ENCODE measurements around the gene IL20.
"Not testable (repeated sequence)": the region's sequence is repeated elsewhere in the genome, so short reads cannot be mapped to it uniquely, and the experiment has no call there.

IL20 gene

GRCh38 chr1:206853696-206854095 lies 11.7 kb upstream of the IL20 start:
- ATAC-seq (replicated peaks); H3K4me3 Mint-ChIP-seq; H3K27me3 Mint-ChIP-seq; H3K27ac Mint-ChIP-seq; H3K4me1 Mint-ChIP-seq; DNase-seq; H3K9me3 Mint-ChIP-seq; H3K36me3 Mint-ChIP-seq: not testable (repeated sequence)

- peaks cover 0 to 6% of the 10 kb centered on the region in 2 donors for H3K9me3 Mint-ChIP-seq
- H3K4me1 Mint-ChIP-seq: peaks cover 0 to 5% of the 10 kb centered on the region in 2 donors
- H3K4me3 Mint-ChIP-seq: no peak overlapping the region
- DNase-seq (no peak), ATAC-seq (replicated peaks) (no peak)
- no peak overlapping the region for H3K27ac Mint-ChIP-seq
- H3K36me3 Mint-ChIP-seq: no peaks in the 10 kb centered on the region
- peaks cover 0 to 6% of the 10 kb centered on the region in 2 donors for H3K27me3 Mint-ChIP-seq
Measured at GRCh38 chr1:206854401-206855129, 10.9 kb upstream of the IL20 start.

GRCh38 chr1:206855859-206856258 lies 9.6 kb upstream of the IL20 start:
- H3K9me3 Mint-ChIP-seq: peaks cover 0 to 6% of the 10 kb centered on the region in 2 donors
- H3K27ac Mint-ChIP-seq: no peak overlapping the region
- H3K27me3 Mint-ChIP-seq: peaks cover 0 to 4% of the 10 kb centered on the region in 2 donors
- ATAC-seq (replicated peaks) (no peak), DNase-seq (no peak)
- peaks cover 0 to 5% of the 10 kb centered on the region in 2 donors for H3K4me1 Mint-ChIP-seq
- H3K4me3 Mint-ChIP-seq: no peak overlapping the region
- H3K36me3 Mint-ChIP-seq: no peaks in the 10 kb centered on the region

DNA sequence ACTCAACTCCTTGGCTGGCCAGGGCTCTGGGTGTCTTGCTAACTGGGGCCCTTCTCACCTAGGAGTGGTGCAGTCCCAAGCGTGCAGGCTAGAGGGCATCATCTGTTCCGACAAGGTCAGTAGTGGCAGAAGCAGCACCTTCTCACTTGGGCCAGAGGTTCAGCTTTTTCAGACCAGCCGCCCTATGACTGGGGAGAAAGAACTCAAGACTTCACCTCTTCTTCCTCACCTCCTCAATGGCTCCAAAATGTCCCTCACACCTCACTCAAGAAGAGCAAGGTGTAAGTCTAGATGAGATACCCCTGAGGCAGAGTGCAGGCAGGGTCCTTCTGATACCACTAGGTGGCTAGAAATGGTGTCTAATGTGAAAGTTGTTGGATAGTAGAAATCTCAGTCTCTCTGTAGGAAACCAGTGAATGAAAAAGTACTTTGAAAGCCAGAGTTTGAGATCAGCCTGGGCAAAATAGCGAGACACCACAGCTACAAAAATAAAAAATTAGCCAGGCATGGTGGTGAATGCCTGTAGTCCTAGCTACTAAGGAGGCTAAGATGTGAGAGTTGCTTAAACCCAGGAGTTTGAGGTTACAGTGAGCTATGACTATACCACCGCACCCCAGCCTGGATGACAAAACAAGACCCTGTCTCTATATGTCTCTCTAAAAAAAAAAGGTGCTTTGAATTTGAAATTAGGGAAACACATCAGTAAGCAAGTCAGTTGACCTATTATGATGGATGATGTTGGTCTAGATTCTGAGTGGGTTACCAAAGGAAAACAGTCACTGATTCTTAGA lies 8.6 kb upstream of the IL20 start:
- H3K9me3 Mint-ChIP-seq: peaks cover 0 to 6% of the 10 kb centered on the region in 2 donors
- peak; percentile 58 to 67 for ATAC-seq (replicated peaks)
- H3K27ac Mint-ChIP-seq: no peak overlapping the region
- H3K36me3 Mint-ChIP-seq: no peaks in the 10 kb centered on the region
- H3K27me3 Mint-ChIP-seq: peaks cover 5 to 9% of the 10 kb centered on the region in 2 donors
- no peak for DNase-seq
- peaks cover 0 to 5% of the 10 kb centered on the region in 2 donors for H3K4me1 Mint-ChIP-seq
- H3K4me3 Mint-ChIP-seq: no peak overlapping the region

DNA sequence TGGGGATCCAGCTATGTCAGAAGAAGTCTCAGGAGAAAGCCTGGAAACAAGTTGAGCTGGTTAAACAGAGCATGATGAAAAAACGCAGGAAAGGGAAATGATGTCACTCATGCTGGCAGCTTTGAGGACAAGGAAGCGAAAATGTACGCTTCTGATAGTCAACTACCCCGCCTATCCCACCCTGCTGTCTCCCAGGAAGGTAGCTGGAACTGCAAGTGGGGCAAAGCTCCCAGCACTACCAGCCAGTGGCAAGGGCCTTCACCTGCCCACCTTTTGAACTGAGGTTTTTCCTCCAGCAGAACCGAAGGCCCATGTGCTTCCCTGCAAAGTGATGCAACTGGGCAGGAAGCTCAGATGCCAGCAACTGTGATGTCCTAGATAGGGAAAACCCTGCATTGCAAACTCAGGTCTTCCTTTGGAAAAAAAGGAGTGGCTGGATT lies 6.3 kb upstream of the IL20 start:
- Mint-ChIP-seq H3K36me3 (no peaks in the 10 kb centered on the region), H3K4me1 (peaks cover 0 to 5% of the 10 kb centered on the region in 2 donors), H3K27me3 (peaks cover 11 to 14% of the 10 kb centered on the region in 2 donors), H3K4me3 (no peak overlapping the region), H3K9me3 (no peaks in the 10 kb centered on the region), H3K27ac (no peak overlapping the region)
- ATAC-seq (replicated peaks) (no peak), DNase-seq (no peak)

DNA sequence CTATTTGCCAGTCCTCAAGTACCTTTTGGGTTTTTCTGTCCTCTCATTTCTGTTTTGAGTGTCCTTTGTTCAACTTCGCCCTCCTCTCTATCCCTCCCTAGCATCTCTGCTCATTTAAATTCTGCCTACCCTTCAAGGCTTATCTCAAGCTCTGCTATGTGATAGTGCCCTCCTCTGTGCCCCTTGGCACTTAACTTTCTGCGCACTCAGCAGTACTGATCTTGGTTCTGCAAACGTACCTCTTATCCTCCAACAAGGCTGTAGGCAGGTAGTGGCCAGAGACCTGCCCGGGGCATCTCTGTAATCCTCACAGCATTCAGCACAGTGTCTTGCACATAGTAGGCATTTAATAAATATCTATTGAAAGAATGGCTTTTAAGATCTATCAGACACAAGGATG lies 5.3 kb upstream of the IL20 start:
- Mint-ChIP-seq H3K9me3 (no peaks in the 10 kb centered on the region), H3K27ac (no peak overlapping the region), H3K4me1 (peaks cover 6 to 9% of the 10 kb centered on the region in 2 donors), H3K27me3 (peaks cover 11 to 14% of the 10 kb centered on the region in 2 donors), H3K4me3 (no peak overlapping the region), H3K36me3 (no peaks in the 10 kb centered on the region)
- no peak for DNase-seq
- ATAC-seq (replicated peaks): no peak

DNA sequence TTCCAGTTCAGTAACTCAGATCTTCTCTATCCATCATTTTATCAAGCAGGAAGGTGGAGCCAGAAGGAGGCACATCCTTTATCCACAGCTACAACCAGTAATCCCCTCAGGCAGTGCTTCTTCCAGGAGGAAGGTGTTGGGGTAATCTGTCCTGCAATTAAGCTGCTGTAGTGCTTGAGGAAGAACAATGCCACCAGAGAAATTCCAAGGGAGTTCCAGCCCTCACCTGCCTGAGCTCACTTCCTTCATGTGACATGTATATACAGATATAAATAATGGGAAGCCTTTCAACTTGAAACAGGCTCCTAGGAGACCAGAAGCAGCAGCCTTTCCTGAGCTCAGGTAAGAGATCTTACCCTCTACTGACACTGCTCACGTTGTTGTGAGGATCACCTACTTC lies 2.2 kb upstream of the IL20 start:
- H3K36me3 Mint-ChIP-seq: no peaks in the 10 kb centered on the region
- peaks cover 10 to 18% of the 10 kb centered on the region in 2 donors for H3K4me1 Mint-ChIP-seq
- H3K4me3 Mint-ChIP-seq: no peak overlapping the region
- no peaks in the 10 kb centered on the region for H3K9me3 Mint-ChIP-seq
- H3K27me3 Mint-ChIP-seq: peaks cover 11 to 14% of the 10 kb centered on the region in 2 donors
- DNase-seq: no peak
- ATAC-seq (replicated peaks): no peak
- no peak overlapping the region for H3K27ac Mint-ChIP-seq

- H3K4me3 Mint-ChIP-seq: no peak overlapping the region
- peaks cover 10 to 18% of the 10 kb centered on the region in 2 donors for H3K4me1 Mint-ChIP-seq
- peaks cover 9 to 10% of the 10 kb centered on the region in 2 donors for H3K27me3 Mint-ChIP-seq
- DNase-seq (no peak), ATAC-seq (replicated peaks) (no peak)
- H3K27ac Mint-ChIP-seq: no peak overlapping the region
- no peaks in the 10 kb centered on the region for H3K36me3 Mint-ChIP-seq
- H3K9me3 Mint-ChIP-seq: no peaks in the 10 kb centered on the region
Measured at GRCh38 chr1:206866062-206866461, 639 bp downstream of the IL20 start.

GRCh38 chr1:206867239-206867638 lies 1.8 kb downstream of the IL20 start:
- H3K36me3 Mint-ChIP-seq: no peaks in the 10 kb centered on the region
- peaks cover 5 to 6% of the 10 kb centered on the region in 2 donors for H3K27me3 Mint-ChIP-seq
- DNase-seq (no peak), ATAC-seq (replicated peaks) (no peak)
- peaks cover 10 to 18% of the 10 kb centered on the region in 2 donors for H3K4me1 Mint-ChIP-seq
- no peaks in the 10 kb centered on the region for H3K9me3 Mint-ChIP-seq
- H3K4me3 Mint-ChIP-seq: no peak overlapping the region
- no peak overlapping the region for H3K27ac Mint-ChIP-seq

DNA sequence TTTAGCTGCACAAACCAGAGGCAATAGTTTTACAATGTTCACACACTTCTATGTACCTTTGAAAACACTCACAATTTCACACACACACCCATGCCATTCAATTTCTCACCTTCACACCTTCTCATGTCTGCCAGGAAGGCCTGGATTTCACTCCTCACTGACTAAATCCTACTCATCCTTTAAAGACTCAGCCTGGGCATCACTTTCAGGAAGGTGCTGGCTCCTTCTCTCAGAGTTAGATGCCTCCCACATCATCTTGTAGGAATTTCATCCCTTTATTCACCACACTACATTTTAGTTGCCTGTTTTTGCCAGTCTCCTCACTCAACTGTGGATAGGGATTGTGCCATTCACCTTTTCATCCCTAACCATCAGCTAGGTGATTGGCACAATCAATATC lies 2.3 kb downstream of the IL20 start:
- DNase-seq (no peak), ATAC-seq (replicated peaks) (no peak)
- Mint-ChIP-seq H3K27me3 (peaks cover 5% of the 10 kb centered on the region in 2 donors), H3K4me3 (no peak overlapping the region), H3K9me3 (no peaks in the 10 kb centered on the region), H3K4me1 (peaks cover 10 to 18% of the 10 kb centered on the region in 2 donors), H3K27ac (no peak overlapping the region), H3K36me3 (no peaks in the 10 kb centered on the region)

- Mint-ChIP-seq H3K9me3 (no peaks in the 10 kb centered on the region), H3K27me3 (no peaks in the 10 kb centered on the region), H3K4me3 (no peak overlapping the region), H3K27ac (no peak overlapping the region), H3K4me1 (peaks cover 10 to 18% of the 10 kb centered on the region in 2 donors), H3K36me3 (no peaks in the 10 kb centered on the region)
- DNase-seq (no peak), ATAC-seq (replicated peaks) (no peak)
Measured at GRCh38 chr1:206868264-206868663, 2.8 kb downstream of the IL20 start.

DNA sequence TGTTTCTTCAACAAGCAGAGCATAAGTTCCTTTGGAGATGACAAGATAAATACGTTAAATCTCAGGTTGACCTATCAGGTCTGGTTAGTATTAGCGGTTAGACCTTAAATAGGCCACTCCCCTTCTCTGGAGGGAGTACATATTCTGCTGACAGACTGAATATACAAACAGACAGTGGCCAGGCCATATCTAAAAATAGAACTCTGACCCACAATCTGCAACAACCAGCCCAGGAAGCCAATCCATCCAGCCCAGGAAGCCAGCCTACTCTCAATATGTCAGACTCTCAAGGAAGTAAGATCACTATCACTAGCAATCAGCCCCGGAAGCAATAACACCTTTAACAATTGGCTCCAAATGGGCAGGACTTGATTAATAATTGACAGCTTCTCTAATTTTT lies 6.7 kb downstream of the IL20 start:
- ATAC-seq (replicated peaks): no peak
- no peaks in the 10 kb centered on the region for H3K4me1 Mint-ChIP-seq
- no peaks in the 10 kb centered on the region for H3K27me3 Mint-ChIP-seq
- H3K4me3 Mint-ChIP-seq: no peak overlapping the region
- H3K36me3 Mint-ChIP-seq: peaks cover 10 to 19% of the 10 kb centered on the region in 2 donors
- DNase-seq: no peak
- peaks cover 7 to 8% of the 10 kb centered on the region in 2 donors for H3K9me3 Mint-ChIP-seq
- no peak overlapping the region for H3K27ac Mint-ChIP-seq

DNA sequence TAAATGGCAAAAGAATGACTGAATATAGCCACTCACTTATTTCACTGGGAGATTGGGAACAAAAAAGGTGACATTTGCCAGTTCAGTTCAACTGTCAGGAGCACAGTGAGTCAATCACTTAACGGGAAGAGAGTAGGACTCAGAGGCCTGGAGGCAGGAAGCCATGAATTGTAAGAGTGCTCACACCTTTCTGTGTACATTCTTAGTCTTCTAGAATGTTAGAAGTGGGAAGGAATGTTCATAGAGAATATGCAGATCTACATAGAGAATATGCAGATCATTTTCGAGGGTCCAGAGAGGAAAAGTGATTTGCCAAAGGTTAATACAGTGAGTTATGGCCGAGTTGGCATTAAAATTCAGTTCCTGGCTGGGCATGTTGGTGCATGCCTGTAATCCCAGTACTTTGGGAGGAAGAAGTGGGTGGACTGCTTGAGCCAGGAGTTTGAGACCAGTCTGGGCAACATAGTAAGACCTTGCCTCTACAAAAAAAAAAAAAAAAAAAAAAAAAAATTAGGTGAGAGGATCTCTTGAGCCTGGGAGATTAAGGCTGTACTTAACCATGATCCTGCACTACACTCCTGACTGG lies 8.3 kb downstream of the IL20 start:
- no peaks in the 10 kb centered on the region for H3K4me1 Mint-ChIP-seq
- H3K27ac Mint-ChIP-seq: no peak overlapping the region
- H3K4me3 Mint-ChIP-seq: no peak overlapping the region
- H3K9me3 Mint-ChIP-seq: peaks cover 13% of the 10 kb centered on the region in 2 donors
- no peaks in the 10 kb centered on the region for H3K27me3 Mint-ChIP-seq
- DNase-seq: no peak
- ATAC-seq (replicated peaks): no peak
- peaks cover 13 to 23% of the 10 kb centered on the region in 2 donors for H3K36me3 Mint-ChIP-seq

DNA sequence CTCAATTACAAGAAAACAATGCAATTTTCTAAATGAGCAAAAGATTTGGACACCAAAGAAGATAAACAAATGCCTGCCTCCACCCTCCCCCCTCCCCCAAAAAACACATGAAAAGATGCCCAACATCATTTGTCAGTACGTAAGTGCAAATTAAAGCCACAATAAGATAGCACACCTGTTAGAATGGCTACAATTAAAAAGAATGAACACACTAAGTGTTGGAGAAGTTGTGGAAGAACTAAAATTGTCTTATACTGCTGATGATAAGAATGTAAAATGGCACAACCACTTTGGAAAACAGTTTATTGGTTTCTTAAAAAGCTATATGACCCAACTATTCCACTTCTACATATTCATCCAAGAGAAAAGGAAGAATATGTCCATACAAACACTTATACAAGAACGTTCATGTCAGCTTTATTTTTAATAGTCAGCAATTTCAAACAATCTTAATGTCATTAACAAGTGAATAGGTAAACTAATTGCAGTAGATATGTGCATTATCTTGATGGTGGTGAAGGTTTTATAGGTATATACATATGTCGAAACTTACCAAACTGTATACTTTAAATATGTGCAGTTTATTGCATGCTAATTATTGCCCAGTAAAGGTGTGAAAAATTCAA lies 10.4 kb downstream of the IL20 start:
- Mint-ChIP-seq H3K9me3 (peaks cover 17 to 20% of the 10 kb centered on the region in 2 donors), H3K4me1 (no peaks in the 10 kb centered on the region), H3K36me3 (peaks cover 13 to 29% of the 10 kb centered on the region in 2 donors), H3K27ac (no peak overlapping the region), H3K27me3 (no peaks in the 10 kb centered on the region), H3K4me3 (no peak overlapping the region)
- no peak for DNase-seq
- no peak for ATAC-seq (replicated peaks)
